Measurements from ENCODE around the gene DPEP2NB.

DPEP2NB gene

DNA sequence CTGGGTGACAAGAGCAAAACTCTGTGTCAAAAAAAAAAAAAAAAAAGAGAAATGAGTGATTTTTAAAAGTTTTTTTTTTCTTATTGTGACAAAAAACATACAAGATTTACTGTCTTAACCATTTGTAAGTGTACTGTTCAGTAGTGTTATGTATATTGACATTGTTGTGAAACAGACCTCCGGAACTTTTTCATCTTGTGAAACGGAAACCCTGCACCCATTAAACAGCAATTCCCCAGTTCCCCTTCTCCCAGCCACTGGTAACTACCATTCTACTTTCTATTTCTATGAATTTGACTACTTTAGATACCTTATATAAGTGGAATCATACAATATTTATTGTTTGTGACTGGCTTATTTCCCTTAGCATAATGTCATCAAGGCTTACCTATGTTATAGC is 26.1 kb upstream of the DPEP2NB start:
- Histone ChIP-seq H4K20me1 (ENCODE audit: insufficient read depth, low read length, poor library complexity, severe bottlenecking) (no peaks in the 10 kb centered on the region), H3K9me2 (replicated peaks; ENCODE audit: low read depth, low read length) (no peaks in the 10 kb centered on the region), H3K4me3 (ENCODE audit: low read length, poor library complexity, severe bottlenecking) (no peak overlapping the region), H3K9me3 (ENCODE audit: insufficient read depth, low read depth, low read length) (no peaks in the 10 kb centered on the region), H2AFZ (ENCODE audit: low read length) (no peak overlapping the region), H3K4me1 (ENCODE audit: insufficient read depth, low read length, poor library complexity, severe bottlenecking) (no peaks in the 10 kb centered on the region), H3K36me3 (ENCODE audit: insufficient read depth, low read length) (no peaks in the 10 kb centered on the region), H3K9ac (ENCODE audit: low read depth, low read length, poor library complexity, severe bottlenecking) (no peak overlapping the region), H3K27me3 (ENCODE audit: insufficient read depth, low read length, poor library complexity, severe bottlenecking) (no peaks in the 10 kb centered on the region), H3F3A (ENCODE audit: low read depth) (no peaks in the 10 kb centered on the region), H3K4me2 (ENCODE audit: low read depth, low read length, poor library complexity, severe bottlenecking) (no peak overlapping the region), H3K79me2 (ENCODE audit: insufficient read depth, low read length) (no peaks in the 10 kb centered on the region)
- TF ChIP-seq CTCF (conservative IDR thresholded peaks at IDR 0.05; ENCODE audit: low read length) (no peak), EZH2phosphoT487 (IDR thresholded peaks at IDR 0.05; ENCODE audit: borderline replicate concordance) (no peak)

- H3K4me1 ChIP-seq (ENCODE audit: insufficient read depth, low read length, poor library complexity, severe bottlenecking) = no peaks in the 10 kb centered on the region
- H3F3A ChIP-seq (ENCODE audit: low read depth) = no peaks in the 10 kb centered on the region
- no peaks in the 10 kb centered on the region for H3K27me3 ChIP-seq (ENCODE audit: insufficient read depth, low read length, poor library complexity, severe bottlenecking)
- no peaks in the 10 kb centered on the region for H3K9me2 ChIP-seq (replicated peaks; ENCODE audit: low read depth, low read length)
- H3K4me2 ChIP-seq (ENCODE audit: low read depth, low read length, poor library complexity, severe bottlenecking) = no peak overlapping the region
- H3K9me3 ChIP-seq (ENCODE audit: insufficient read depth, low read depth, low read length) = no peaks in the 10 kb centered on the region
- no peaks in the 10 kb centered on the region for H3K36me3 ChIP-seq (ENCODE audit: insufficient read depth, low read length)
- TF ChIP-seq CTCF (conservative IDR thresholded peaks at IDR 0.05; ENCODE audit: low read length) (peak; percentile 90), EZH2phosphoT487 (IDR thresholded peaks at IDR 0.05; ENCODE audit: borderline replicate concordance) (no peak)
- no peaks in the 10 kb centered on the region for H4K20me1 ChIP-seq (ENCODE audit: insufficient read depth, low read length, poor library complexity, severe bottlenecking)
- H3K4me3 ChIP-seq (ENCODE audit: low read length, poor library complexity, severe bottlenecking) = no peak overlapping the region
- H3K9ac ChIP-seq (ENCODE audit: low read depth, low read length, poor library complexity, severe bottlenecking) = no peak overlapping the region
- no peaks in the 10 kb centered on the region for H3K79me2 ChIP-seq (ENCODE audit: insufficient read depth, low read length)
- no peak overlapping the region for H2AFZ ChIP-seq (ENCODE audit: low read length)
Observed at GRCh38 chr16:68040506-68041288, 25.0 kb upstream of the DPEP2NB start.

GRCh38 chr16:68037841-68038597 is 22.3 kb upstream of the DPEP2NB start:
- H3F3A ChIP-seq (ENCODE audit: low read depth) = no peaks in the 10 kb centered on the region
- no peak overlapping the region for H3K4me3 ChIP-seq (ENCODE audit: low read length, poor library complexity, severe bottlenecking)
- no peaks in the 10 kb centered on the region for H3K4me1 ChIP-seq (ENCODE audit: insufficient read depth, low read length, poor library complexity, severe bottlenecking)
- H3K4me2 ChIP-seq (ENCODE audit: low read depth, low read length, poor library complexity, severe bottlenecking) = no peak overlapping the region
- H2AFZ ChIP-seq (ENCODE audit: low read length) = no peak overlapping the region
- H3K79me2 ChIP-seq (ENCODE audit: insufficient read depth, low read length) = no peaks in the 10 kb centered on the region
- H3K9me2 ChIP-seq (replicated peaks; ENCODE audit: low read depth, low read length) = no peaks in the 10 kb centered on the region
- no peaks in the 10 kb centered on the region for H3K9me3 ChIP-seq (ENCODE audit: insufficient read depth, low read depth, low read length)
- H3K9ac ChIP-seq (ENCODE audit: low read depth, low read length, poor library complexity, severe bottlenecking) = no peak overlapping the region
- H3K36me3 ChIP-seq (ENCODE audit: insufficient read depth, low read length) = no peaks in the 10 kb centered on the region
- TF ChIP-seq CTCF (conservative IDR thresholded peaks at IDR 0.05; ENCODE audit: low read length) (no peak), EZH2phosphoT487 (IDR thresholded peaks at IDR 0.05; ENCODE audit: borderline replicate concordance) (no peak)
- H3K27me3 ChIP-seq (ENCODE audit: insufficient read depth, low read length, poor library complexity, severe bottlenecking) = no peaks in the 10 kb centered on the region
- no peaks in the 10 kb centered on the region for H4K20me1 ChIP-seq (ENCODE audit: insufficient read depth, low read length, poor library complexity, severe bottlenecking)

All from Loucy (cell line).